ENCODE results near the gene ENAH. TPM values are rescaled to one million over a fixed set of nuclear protein-coding genes. Genes with fewer than 3 reads are reported as not detected.

Gene ENAH
- total and polyA plus RNA-seq, 2 experiments from 2014 or later = 109 to 184 TPM

GRCh38 chr1:225471453-225472301, 181.2 kb downstream of the ENAH start:
- no peak overlapping the region for H2AFZ ChIP-seq
- no peaks in the 10 kb centered on the region for H3K36me3 ChIP-seq (ENCODE audit: insufficient read depth)
- no peaks in the 10 kb centered on the region for H3K9me2 ChIP-seq (ENCODE audit: insufficient read depth)
- no peak overlapping the region for H3K27ac ChIP-seq (ENCODE audit: low read depth)
- Mint-ChIP-seq H3K36me3 (ENCODE audit: low read depth) (no peaks in the 10 kb centered on the region; the same call in 2 of the 3 replicates), H3K4me1 (peaks cover 12% of the 10 kb centered on the region), H3K27me3 (ENCODE audit: insufficient read depth, low read depth, poor library complexity) (peaks cover 17% of the 10 kb centered on the region), H3K27ac (no peak overlapping the region), H3K9me3 (peaks cover 3% of the 10 kb centered on the region; the same call in 1 of the 3 replicates), H3K4me3 (no peak overlapping the region)
- H3K79me2 ChIP-seq (replicated peaks; ENCODE audit: insufficient read depth) = no peaks in the 10 kb centered on the region
- H3K27me3 ChIP-seq (ENCODE audit: insufficient read depth) = no peaks in the 10 kb centered on the region
- DNase-seq (ENCODE audit: low spot score) (no peak), ATAC-seq (no peak)
- no peaks in the 10 kb centered on the region for H3F3A ChIP-seq (replicated peaks; ENCODE audit: low read depth)
- TF ChIP-seq ZNF114 (CRISPR knock-in tag; IDR thresholded peaks at IDR 0.05) (no peak), POLR2AphosphoS5 (IDR thresholded peaks at IDR 0.05; ENCODE audit: low read depth) (no peak), STAT1 (IDR thresholded peaks at IDR 0.05; ENCODE audit: unreplicated experiment) (no peak), NANOG (IDR thresholded peaks at IDR 0.05; ENCODE audit: borderline replicate concordance) (no peak), CTCF (conservative IDR thresholded peaks at IDR 0.05; ENCODE audit: low read depth in 2 of 2) (no peak), REST (IDR thresholded peaks at IDR 0.05; ENCODE audit: unreplicated experiment) (no peak), ZNF331 (CRISPR knock-in tag; IDR thresholded peaks at IDR 0.05; ENCODE audit: low read depth) (no peak), ZNF462 (CRISPR knock-in tag; IDR thresholded peaks at IDR 0.05) (no peak), EZH2phosphoT487 (IDR thresholded peaks at IDR 0.05; ENCODE audit: unreplicated experiment) (no peak), CREB1 (CRISPR knock-in tag; IDR thresholded peaks at IDR 0.05; ENCODE audit: low read depth) (no peak), JUNB (IDR thresholded peaks at IDR 0.05; ENCODE audit: unreplicated experiment) (no peak), ETS1 (IDR thresholded peaks at IDR 0.05) (no peak), EZH2 (IDR thresholded peaks at IDR 0.05; ENCODE audit: low read depth, unreplicated experiment) (no peak)
- no peak overlapping the region for H3K4me2 ChIP-seq
- H3K4me3 ChIP-seq = no peak overlapping the region
- no peaks in the 10 kb centered on the region for H4K20me1 ChIP-seq (replicated peaks; ENCODE audit: insufficient read depth)
- H3K4me1 ChIP-seq (ENCODE audit: insufficient read depth) = peaks cover 5% of the 10 kb centered on the region; the same call in 1 of the 2 replicates
